Keratinocyte (primary cell): ENCODE data around the gene DLG2. TPM values are rescaled to one million over a fixed set of nuclear protein-coding genes. Genes with fewer than 3 reads are reported as not detected.

Experiments used
- DNase-seq: peaks from one replicate; pipeline ENCODE4 v3.0.0-alpha.2; 2011; ENCODE audit warnings: low read depth, missing footprints, low spot score
- FAIRE-seq: peaks from 2 replicates; lab custom pipeline; 2011; peaks lifted over from hg19 to GRCh38; lab: Jason Lieb, UNC
- H2AFZ ChIP-seq: 2 replicates; pipeline ENCODE4 v1.6.0; 2012; ENCODE audit warnings: low read length, control low read depth, inconsistent platforms; ENCODE audit not compliant: control insufficient read depth
- H3K27ac ChIP-seq: 2 replicates; pipeline ENCODE4 v1.5.1; 2011; ENCODE audit warnings: low read length; ENCODE audit not compliant: control insufficient read depth, insufficient read depth
- H3K27me3 ChIP-seq: 3 replicates; pipeline ENCODE4 v1.6.0; 2011; ENCODE audit warnings: low read length; ENCODE audit not compliant: control insufficient read depth, insufficient read depth; ENCODE audit errors: extremely low read depth
- H3K36me3 ChIP-seq, 2 experiments: 2 replicates in 1 of 2; 3 replicates in 1 of 2; pipeline ENCODE4 v1.5.1; 2011; ENCODE audit warnings: low read length in 2 of 2, mild to moderate bottlenecking in 1 of 2; ENCODE audit not compliant: control insufficient read depth in 2 of 2, insufficient read depth in 2 of 2; ENCODE audit errors: extremely low read depth in 1 of 2
- H3K4me1 ChIP-seq: 3 replicates; pipeline ENCODE4 v1.5.1; 2011; ENCODE audit warnings: low read length; ENCODE audit not compliant: control insufficient read depth, insufficient read depth; ENCODE audit errors: extremely low read depth
- H3K4me2 ChIP-seq: 3 replicates; pipeline ENCODE4 v1.6.0; 2011; ENCODE audit warnings: low read depth, low read length; ENCODE audit not compliant: control insufficient read depth, insufficient read depth; ENCODE audit errors: extremely low read depth
- H3K4me3 ChIP-seq, 3 experiments: fragments of 200-600 bp in 1 of 3; sonication (generic) in 1 of 3; 2 replicates in 2 of 3; 3 replicates in 1 of 3; pipeline ENCODE4 v1.5.1; 2011 to 2016; ENCODE audit warnings: low read length in 3 of 3, mild to moderate bottlenecking in 3 of 3, control low read depth in 2 of 3, inconsistent platforms in 1 of 3, low read depth in 1 of 3, mixed read lengths in 1 of 3, mixed run types in 1 of 3, moderate library complexity in 1 of 3; ENCODE audit not compliant: control insufficient read depth in 2 of 3, insufficient read depth in 2 of 3; ENCODE audit errors: extremely low read depth in 1 of 3
- H3K79me2 ChIP-seq: 2 replicates; pipeline ENCODE4 v1.6.0; 2012; ENCODE audit warnings: low read length; ENCODE audit not compliant: control insufficient read depth, insufficient read depth
- H3K9ac ChIP-seq: 3 replicates; pipeline ENCODE4 v1.6.0; 2011; ENCODE audit warnings: low read length; ENCODE audit not compliant: control insufficient read depth, insufficient read depth; ENCODE audit errors: extremely low read depth
- H3K9me1 ChIP-seq: 3 replicates; pipeline ENCODE4 v1.6.0; 2011; ENCODE audit warnings: low read length; ENCODE audit not compliant: control insufficient read depth, insufficient read depth; ENCODE audit errors: extremely low read depth
- H3K9me3 ChIP-seq: 2 replicates; pipeline ENCODE4 v1.5.1; 2012; ENCODE audit warnings: low read depth, low read length; ENCODE audit not compliant: control insufficient read depth
- H4K20me1 ChIP-seq: 3 replicates; pipeline ENCODE4 v1.6.0; 2011; ENCODE audit warnings: low read length; ENCODE audit not compliant: control insufficient read depth, insufficient read depth; ENCODE audit errors: extremely low read depth
- CTCF ChIP-seq, 3 experiments: IDR thresholded peaks in 1 of 3; conservative IDR thresholded peaks in 1 of 3; optimal IDR thresholded peaks in 1 of 3; 2 replicates in 2 of 3; 3 replicates in 1 of 3; pipeline versions ENCODE3 to v1.5.1; 2011; ENCODE audit warnings: low read length in 3 of 3, mild to moderate bottlenecking in 3 of 3, moderate library complexity in 2 of 3, control low read depth in 1 of 3, inconsistent platforms in 1 of 3; ENCODE audit not compliant: insufficient read depth in 2 of 3; ENCODE audit errors: extremely low read depth in 1 of 3
- EZH2 ChIP-seq: IDR thresholded peaks from one replicate; pipeline ENCODE4 v1.6.1; 2012; ENCODE audit warnings: inconsistent platforms, mild to moderate bottlenecking, low read length, moderate library complexity
- dilution Hi-C: fragments of 300-500 bp; cut with MboI; formaldehyde crosslinking; loops from one replicate; pipeline ENCODE4 v1.7.0; 2020; ENCODE audit warnings: low sequenced_read_pairs; ENCODE audit not compliant: extremely low pct_ligation_motif_present
- polyA plus RNA-seq, 5 experiments: library from polyadenylated mRNA; depleted of rRNA in 3 of 5; stranded (reverse) in 3 of 5; stranded (forward) in 1 of 5; unstranded in 1 of 5; fragments of >200 nt; gene quantifications; 1 replicate in 1 of 5; 2 replicates in 3 of 5; 3 replicates in 1 of 5; pipeline versions ENCODE4 v1.2.1 to v1.2.3, GENCODE V29; 2011 to 2012; ENCODE audit warnings: missing spikeins in 2 of 5, low read depth in 1 of 5, low replicate concordance in 1 of 5

The DLG2 gene
- polyA plus RNA-seq, 1 donor (not counting 4 experiments of a cell fraction or from before 2014, with no cell fraction given) = 0.55 TPM

- no peak overlapping the region for H2AFZ ChIP-seq
- no peaks in the 10 kb centered on the region for H3K4me1 ChIP-seq
- H3K36me3 ChIP-seq = no peaks in the 10 kb centered on the region
- H3K9me1 ChIP-seq = no peaks in the 10 kb centered on the region
- no peak overlapping the region for H3K4me3 ChIP-seq
- H3K27ac ChIP-seq = no peak overlapping the region
- dilution Hi-C loops = no loop called here
- H3K9me3 ChIP-seq = no peaks in the 10 kb centered on the region
- DNase-seq (no peak), FAIRE-seq (no peak)
- no peaks in the 10 kb centered on the region for H3K27me3 ChIP-seq
- no peak overlapping the region for H3K9ac ChIP-seq
- H4K20me1 ChIP-seq = no peaks in the 10 kb centered on the region
- H3K4me2 ChIP-seq = no peak overlapping the region
- TF ChIP-seq CTCF (optimal IDR thresholded peaks at IDR 0.05 in 1 of 3, IDR thresholded peaks at IDR 0.05 in 1 of 3, conservative IDR thresholded peaks at IDR 0.05 in 1 of 3; ENCODE audit: extremely low read depth in 1 of 3, insufficient read depth in 2 of 3, low read length in 3 of 3) = no peak
- TF ChIP-seq EZH2 = no peak
- H3K79me2 ChIP-seq = no peaks in the 10 kb centered on the region
Measured at GRCh38 chr11:84034484-84034883, 1592.7 kb downstream of the DLG2 start.

- DNase-seq (no peak), FAIRE-seq (no peak)
- H3K27me3 ChIP-seq = no peaks in the 10 kb centered on the region
- no peak overlapping the region for H3K4me2 ChIP-seq
- dilution Hi-C loops = no loop called here
- H3K9me1 ChIP-seq = no peaks in the 10 kb centered on the region
- no peak overlapping the region for H3K4me3 ChIP-seq
- no peaks in the 10 kb centered on the region for H3K9me3 ChIP-seq
- no peak overlapping the region for H3K27ac ChIP-seq
- H4K20me1 ChIP-seq = no peaks in the 10 kb centered on the region
- no peak overlapping the region for H2AFZ ChIP-seq
- no peaks in the 10 kb centered on the region for H3K79me2 ChIP-seq
- no peak overlapping the region for H3K9ac ChIP-seq
- no peaks in the 10 kb centered on the region for H3K4me1 ChIP-seq
- TF ChIP-seq CTCF (optimal IDR thresholded peaks at IDR 0.05 in 1 of 3, IDR thresholded peaks at IDR 0.05 in 1 of 3, conservative IDR thresholded peaks at IDR 0.05 in 1 of 3; ENCODE audit: extremely low read depth in 1 of 3, insufficient read depth in 2 of 3, low read length in 3 of 3) (no peak), EZH2 (no peak)
- H3K36me3 ChIP-seq = no peaks in the 10 kb centered on the region
Measured at GRCh38 chr11:84024266-84024665, 1602.9 kb downstream of the DLG2 start.
